M059J (cell line): ENCODE measurements around the gene PKMYT1. TPM values are rescaled to one million over a fixed set of nuclear protein-coding genes. Genes with fewer than 3 reads are reported as not detected.
A peak's percentile ranks its signal among the peaks of the same experiment; 100 is the strongest.

Experiments
- DNase-seq: peaks from one replicate; pipeline ENCODE4 v3.0.0-alpha.2; 2012; ENCODE audit warnings: low read depth
- total RNA-seq: library from RNA; depleted of rRNA; stranded (reverse); fragments of >200 nt; shearing (Covaris generic); gene quantifications from 2 replicates; pipeline ENCODE4 v1.2.3, GENCODE V29; 2014; rRNA removed

PKMYT1 gene
- total RNA-seq: 47.4 and 57.5 TPM in 2 replicates

GRCh38 chr16:2980227-2981176, at the start of gene PKMYT1:
Gene PKMYT1, minus strand, starts transcription at chr16:2980446. Its CDS starts 789 bp downstream, at chr16:2979657.
- DNase-seq: peak; percentile 85

GRCh38 chr16:3029491-3030221, 49.4 kb upstream of the PKMYT1 start:
- DNase-seq: no peak

GRCh38 chr16:3028716-3029319, 48.6 kb upstream of the PKMYT1 start:
- no peak for DNase-seq

GRCh38 chr16:3027983-3028715, 47.9 kb upstream of the PKMYT1 start:
- DNase-seq: no peak

GRCh38 chr16:3027489-3027795, 47.2 kb upstream of the PKMYT1 start:
- DNase-seq: no peak

GRCh38 chr16:3026609-3027488, 46.6 kb upstream of the PKMYT1 start:
- DNase-seq: no peak

GRCh38 chr16:3026003-3026378, 45.7 kb upstream of the PKMYT1 start:
- DNase-seq: no peak

GRCh38 chr16:3025032-3026002, 45.1 kb upstream of the PKMYT1 start:
- DNase-seq: no peak

GRCh38 chr16:3023669-3024478, 43.6 kb upstream of the PKMYT1 start, which contains the start of the genes HCFC1R1 and THOC6:
Gene HCFC1R1, minus strand, starts transcription at chr16:3023942. Its CDS starts 1 bp downstream, at chr16:3023941.
Gene THOC6, plus strand, starts transcription at chr16:3024035. Its CDS starts 292 bp downstream, at chr16:3024327.
- peak; percentile 98 for DNase-seq

- DNase-seq: peak; percentile 96
These were observed 43.1 kb upstream of the PKMYT1 start for GRCh38 chr16:3023415-3023668.

- DNase-seq: no peak
These were observed 42.6 kb upstream of the PKMYT1 start for GRCh38 chr16:3022684-3023414.

GRCh38 chr16:3022208-3022683, 42.0 kb upstream of the PKMYT1 start:
- peak; percentile 96 for DNase-seq

GRCh38 chr16:3021449-3022207, 41.4 kb upstream of the PKMYT1 start:
- DNase-seq: peak; percentile 99

- peak; percentile 91 for DNase-seq
These were observed 40.6 kb upstream of the PKMYT1 start for GRCh38 chr16:3020604-3021448.

- DNase-seq: peak; percentile 79
These were observed 40.0 kb upstream of the PKMYT1 start, which contains the start of gene TNFRSF12A for GRCh38 chr16:3020247-3020603. Gene TNFRSF12A, plus strand, starts transcription at chr16:3020368. Its CDS starts 30 bp downstream, at chr16:3020398.

GRCh38 chr16:3019594-3020246, 39.5 kb upstream of the PKMYT1 start:
- no peak for DNase-seq
